Activated CD4-positive, alpha-beta T cell treated with anti-CD3 and anti-CD28 coated beads, Interleukin-10, Interleukin-2, amounts not matched to agents 100 ng/mL and 50 ng/mL, durations not matched to agents 16 hours and 8 hours (primary cell): Measurements from ENCODE around the gene AGAP5.

Experiments
- DNase-seq: peaks from one replicate; pipeline ENCODE4 v3.0.0-alpha.2; 2020

Gene AGAP5

GRCh38 chr10:73650537-73651331, 47.2 kb downstream of the AGAP5 start:
- DNase-seq: peak; percentile 24

- DNase-seq: no peak
Measured at GRCh38 chr10:73649876-73650536, 47.9 kb downstream of the AGAP5 start.

- no peak for DNase-seq
Measured at GRCh38 chr10:73648975-73649829, 48.7 kb downstream of the AGAP5 start.

GRCh38 chr10:73647875-73648651, 49.8 kb downstream of the AGAP5 start:
- no peak for DNase-seq

GRCh38 chr10:73647211-73647874, 50.6 kb downstream of the AGAP5 start:
- peak; percentile 17 for DNase-seq

- no peak for DNase-seq
Measured at GRCh38 chr10:73646598-73647041, 51.3 kb downstream of the AGAP5 start.

GRCh38 chr10:73645251-73645650, 52.7 kb downstream of the AGAP5 start:
- DNase-seq: no peak

GRCh38 chr10:73644767-73645166, 53.1 kb downstream of the AGAP5 start:
- peak; percentile 47 for DNase-seq

- peak; percentile 72 for DNase-seq
Measured at GRCh38 chr10:73644015-73644743, 53.7 kb downstream of the AGAP5 start.

- no peak for DNase-seq
Measured at GRCh38 chr10:73643362-73643761, 54.5 kb downstream of the AGAP5 start.

- DNase-seq: no peak
Measured at GRCh38 chr10:73641328-73642060, 56.4 kb downstream of the AGAP5 start, which contains the start of gene MYOZ1. TSS of gene MYOZ1 (minus strand) at chr10:73641474. CDS start at chr10:73640017, 1,457 bp downstream.

- no peak for DNase-seq
Measured at GRCh38 chr10:73639286-73639685, 58.6 kb downstream of the AGAP5 start.

GRCh38 chr10:73635781-73636180, 62.1 kb downstream of the AGAP5 start:
- no peak for DNase-seq

GRCh38 chr10:73634421-73634820, 63.5 kb downstream of the AGAP5 start:
- DNase-seq: no peak

- DNase-seq: no peak
Measured at GRCh38 chr10:73629165-73629564, 68.7 kb downstream of the AGAP5 start.

- DNase-seq: no peak
Measured at GRCh38 chr10:73628405-73628804, 69.5 kb downstream of the AGAP5 start.

- DNase-seq: no peak
Measured at GRCh38 chr10:73627300-73627699, 70.6 kb downstream of the AGAP5 start.

GRCh38 chr10:73625884-73626752, 71.8 kb downstream of the AGAP5 start:
- DNase-seq: peak; percentile 97
